ENCODE results near the gene AK8. TPM values are rescaled to one million over a fixed set of nuclear protein-coding genes. Genes with fewer than 3 reads are reported as not detected.
"Not testable (repeated sequence)": the region's sequence is repeated elsewhere in the genome, so short reads cannot be mapped to it uniquely, and the experiment has no call there.

The AK8 gene
- total RNA-seq, 2 donors from 2014 or later: 0.67 TPM; not detected in 1

GRCh38 chr9:132711846-132712245 lies 166.2 kb downstream of the AK8 start:
- ATAC-seq: no peak
- intact Hi-C loops (cut with DNase I, micrococcal nuclease): no loop called here
- DNase-seq: no peak

GRCh38 chr9:132711152-132711551 lies 166.9 kb downstream of the AK8 start:
- DNase-seq; intact Hi-C loops (cut with DNase I, micrococcal nuclease); ATAC-seq: not testable (repeated sequence)

DNA sequence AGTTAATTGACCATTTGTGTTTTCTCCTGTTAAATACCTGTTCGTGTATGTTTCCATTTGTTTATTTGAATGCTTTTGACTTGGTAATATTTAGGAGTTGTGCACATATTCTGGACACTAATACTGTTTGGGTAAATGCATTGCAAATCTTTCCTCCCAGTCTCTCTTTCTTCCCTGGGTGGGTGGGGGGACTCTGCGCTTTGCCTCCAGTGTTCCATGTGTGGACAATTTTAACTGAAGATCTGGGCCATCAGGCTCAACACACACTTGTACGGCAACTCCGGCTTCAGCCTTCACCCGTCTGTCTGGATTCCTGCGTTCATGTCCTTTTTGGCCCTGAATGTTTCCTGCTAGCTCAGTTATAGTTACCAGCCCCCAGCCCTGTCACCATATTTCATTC lies 167.8 kb downstream of the AK8 start:
- ATAC-seq (no peak), DNase-seq (no peak)
- intact Hi-C loops (cut with DNase I, micrococcal nuclease): no loop called here

DNA sequence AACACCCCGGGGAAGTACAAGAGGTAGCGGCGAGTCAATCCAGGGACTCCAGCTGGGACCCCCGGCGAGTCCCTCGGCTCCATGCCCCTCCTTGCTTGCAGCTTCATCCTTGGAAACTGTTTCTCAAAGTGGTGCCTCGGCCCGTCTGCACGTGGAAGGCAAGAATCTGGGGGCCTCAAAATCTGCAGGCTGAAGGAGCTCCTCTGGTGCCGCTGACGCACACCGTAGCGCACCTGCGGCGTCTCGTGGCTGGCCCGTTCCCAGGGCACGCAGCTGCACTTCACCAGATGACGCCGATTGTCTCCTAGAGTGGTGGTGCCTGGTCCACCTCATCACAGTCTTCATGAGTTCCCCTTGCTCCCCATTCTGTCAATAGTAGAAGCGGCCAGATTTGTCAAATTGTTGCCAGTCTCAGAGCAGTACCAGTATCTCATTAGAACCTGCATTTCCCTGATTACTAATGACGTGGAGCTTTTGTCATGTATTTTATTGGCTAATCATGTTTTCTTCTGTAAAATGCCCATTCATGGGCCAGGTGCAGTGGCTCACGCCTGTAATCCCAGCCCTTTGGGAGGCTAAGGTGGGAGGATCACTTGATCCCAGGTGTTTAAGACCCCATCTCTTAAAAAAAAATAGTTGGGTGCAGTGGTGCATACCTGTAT lies 169.2 kb downstream of the AK8 start:
- intact Hi-C loops (cut with DNase I, micrococcal nuclease): no loop called here
- ATAC-seq: no peak
- no peak for DNase-seq

GRCh38 chr9:132708239-132708638 lies 169.8 kb downstream of the AK8 start:
- intact Hi-C loops (cut with DNase I, micrococcal nuclease): no loop called here
- no peak for ATAC-seq

DNA sequence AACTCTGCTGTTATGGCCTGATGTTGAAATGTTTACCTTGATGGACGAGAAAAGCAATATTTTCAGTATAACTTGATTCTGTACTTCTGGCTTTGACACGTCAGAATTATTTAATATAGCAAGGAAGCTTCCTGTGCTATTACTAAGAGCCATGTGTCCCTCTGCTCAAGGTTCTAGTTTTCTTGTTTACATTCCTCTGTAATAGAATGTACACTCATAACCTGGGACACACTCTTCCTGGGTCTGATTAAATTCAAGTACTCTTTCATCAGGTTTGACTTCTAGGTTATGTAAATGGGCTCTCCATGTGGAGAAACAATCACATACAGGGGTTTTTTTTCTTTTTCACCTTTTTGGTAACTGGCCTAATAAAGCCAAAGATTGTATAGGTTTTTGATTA lies 174.7 kb downstream of the AK8 start:
- intact Hi-C loops (cut with DNase I, micrococcal nuclease): no loop called here
- ATAC-seq (peak; percentile 42), DNase-seq (no peak)

More at GRCh38 chr9:132708239-132708638, 169.8 kb downstream of the AK8 start:
- no peak for DNase-seq

- ATAC-seq (no peak), DNase-seq (no peak)
- intact Hi-C loops (cut with DNase I, micrococcal nuclease): no loop called here
These were observed 175.8 kb downstream of the AK8 start for GRCh38 chr9:132702254-132702653.

- ATAC-seq (no peak), DNase-seq (no peak)
- intact Hi-C loops (cut with DNase I, micrococcal nuclease): no loop called here
These were observed 178.1 kb downstream of the AK8 start for GRCh38 chr9:132699956-132700355.

DNA sequence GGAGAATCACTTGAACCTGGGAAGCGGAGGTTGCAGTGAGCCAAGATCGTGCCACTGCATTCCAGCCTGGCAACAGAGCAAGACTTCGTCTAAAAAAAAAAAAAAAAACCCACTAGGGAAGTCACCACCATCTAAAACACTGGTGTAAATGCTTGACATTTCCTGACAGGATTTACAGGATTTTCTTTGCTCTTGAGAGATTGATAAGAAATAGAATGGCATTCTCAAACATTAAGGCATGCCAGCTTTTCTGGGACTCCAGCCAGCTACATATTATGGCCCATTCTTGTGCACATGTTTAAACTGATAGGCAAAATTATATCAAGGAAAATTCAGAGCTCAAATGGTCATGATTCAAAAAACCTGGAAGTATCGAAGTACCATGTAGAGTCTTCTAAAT lies 179.1 kb downstream of the AK8 start:
- intact Hi-C loops (cut with DNase I, micrococcal nuclease): no loop called here
- peak in 1 of 2 donors; percentile 35 for DNase-seq
- peak; percentile 56 for ATAC-seq

DNA sequence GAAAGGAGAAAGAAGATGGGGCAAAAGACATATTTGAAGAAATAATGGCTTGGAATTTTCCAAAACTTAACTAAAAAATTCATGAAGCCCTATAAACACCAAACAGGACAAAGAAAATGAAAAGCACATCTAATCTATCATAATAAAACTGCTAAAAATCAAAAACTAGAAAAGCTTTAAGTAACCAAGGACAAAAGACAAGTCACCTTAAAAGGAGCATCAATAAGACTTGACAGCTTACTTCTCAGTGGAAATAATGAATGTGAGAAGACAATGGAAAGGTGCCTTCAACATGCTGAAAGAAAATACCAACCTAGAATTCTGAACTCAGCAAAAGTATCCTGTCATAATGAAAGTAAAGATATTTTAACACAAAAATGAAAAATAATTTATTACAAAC lies 180.9 kb downstream of the AK8 start:
- intact Hi-C loops (cut with DNase I, micrococcal nuclease): no loop called here
- ATAC-seq (no peak), DNase-seq (no peak)

DNA sequence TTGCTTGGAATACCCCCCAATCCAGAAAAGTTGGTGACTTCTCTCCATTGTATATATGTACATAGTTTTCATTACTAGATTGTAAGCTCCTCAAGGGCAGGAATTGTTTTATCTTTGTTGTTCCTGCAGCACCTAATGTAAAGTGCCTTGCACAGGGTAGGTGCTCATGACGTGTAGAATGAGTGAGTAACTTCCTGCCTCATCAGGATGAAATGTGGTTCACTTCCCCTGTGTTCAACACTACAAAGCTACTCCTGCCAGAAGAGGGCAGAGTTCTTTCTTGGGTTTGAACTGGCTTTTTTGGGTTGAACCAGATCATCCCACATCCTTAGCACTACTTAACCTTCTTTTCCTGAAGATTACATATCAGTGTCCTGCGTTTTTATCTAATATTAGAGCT lies 183.9 kb downstream of the AK8 start:
- peak; percentile 80 for ATAC-seq
- DNase-seq: no peak
- intact Hi-C loops (cut with DNase I, micrococcal nuclease): no loop called here

DNA sequence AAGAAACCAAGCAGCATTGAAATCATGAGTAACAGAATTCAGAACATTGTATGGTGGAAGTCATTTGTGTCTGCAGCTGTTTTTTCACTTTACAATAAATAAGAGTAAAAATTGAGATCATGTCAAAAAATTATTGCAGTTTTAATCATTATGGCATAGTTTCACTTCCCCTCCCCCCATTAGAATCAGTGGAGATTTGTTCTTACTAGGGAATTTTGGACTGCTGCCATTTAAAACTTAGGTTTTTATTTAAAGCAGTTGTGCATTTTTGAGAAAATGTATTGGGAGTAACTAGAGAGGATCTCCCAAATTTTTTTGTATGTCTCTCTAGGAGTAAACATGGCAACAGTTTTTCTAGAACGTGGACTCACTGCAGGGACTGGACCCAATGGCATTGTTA lies 187.4 kb downstream of the AK8 start:
- DNase-seq (no peak), ATAC-seq (no peak)
- intact Hi-C loops (cut with DNase I, micrococcal nuclease): no loop called here

DNA sequence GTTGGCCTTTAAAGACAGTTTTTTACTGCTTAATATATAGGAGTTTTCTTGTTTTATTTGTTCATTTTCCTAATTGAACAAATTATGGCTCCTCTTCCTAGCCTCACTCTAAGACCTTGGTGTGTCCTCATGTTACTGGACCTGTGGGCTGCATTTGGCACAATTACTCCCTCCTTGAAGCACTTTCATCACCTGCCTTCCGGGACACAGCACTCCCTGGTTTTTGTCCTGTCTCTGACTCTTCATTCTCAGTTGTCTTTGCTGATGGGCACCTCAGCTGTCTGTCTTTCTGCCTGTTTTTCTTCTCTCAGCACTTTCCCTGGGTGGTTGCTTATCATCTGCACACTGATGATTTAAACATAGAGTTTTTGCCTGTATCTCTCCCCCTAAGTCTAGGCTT lies 194.2 kb downstream of the AK8 start:
- ATAC-seq: no peak
- DNase-seq: no peak
- intact Hi-C loops (cut with DNase I, micrococcal nuclease): loop anchor here in 1 of 2 donors (10.0 kb wide), 1 partner anchor 231 kb away; no protein-coding TSS in a partner anchor

- no peak for ATAC-seq
- no peak for DNase-seq
- intact Hi-C loops (cut with DNase I, micrococcal nuclease): loop anchor here in 1 of 2 donors (10.0 kb wide), 1 partner anchor 233 kb away; no protein-coding TSS in a partner anchor
These were observed 196.5 kb downstream of the AK8 start for GRCh38 chr9:132681561-132681960.

GRCh38 chr9:132679946-132680625 lies 198.0 kb downstream of the AK8 start:
- ATAC-seq (no peak), DNase-seq (no peak)
- intact Hi-C loops (cut with DNase I, micrococcal nuclease): loop anchor here in 1 of 2 donors (10.0 kb wide), 1 partner anchor 235 kb away; no protein-coding TSS in a partner anchor

DNA sequence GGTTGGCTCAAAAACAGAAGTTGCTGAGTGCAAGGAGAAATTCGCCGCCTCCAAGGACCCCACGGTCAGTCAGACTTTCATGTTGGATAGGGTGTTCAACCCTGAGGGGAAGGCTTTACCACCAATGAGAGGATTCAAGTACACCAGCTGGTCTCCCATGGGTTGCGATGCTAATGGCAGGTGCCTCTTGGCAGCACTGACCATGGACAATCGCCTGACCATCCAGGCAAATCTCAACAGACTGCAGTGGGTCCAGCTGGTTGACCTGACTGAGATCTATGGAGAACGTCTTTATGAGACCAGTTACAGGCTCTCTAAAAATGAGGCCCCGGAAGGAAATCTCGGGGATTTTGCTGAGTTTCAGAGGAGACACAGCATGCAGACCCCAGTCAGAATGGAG lies 200.1 kb downstream of the AK8 start:
- no peak for DNase-seq
- no peak for ATAC-seq
- intact Hi-C loops (cut with DNase I, micrococcal nuclease): no loop called here

Other genes with a start within 250 kb of the AK8 start
- 10 to 100 TPM in 1 of 2 donors, 1 to 10 TPM in 1; 7.3 to 11.9 TPM for gene DDX31, start 208.3 kb downstream of the AK8 start, total RNA-seq
- 10 to 100 TPM; 10.6 to 10.8 TPM for gene GTF3C4, start 207.8 kb downstream of the AK8 start, total RNA-seq
- gene SPACA9, start 614 bp upstream of the AK8 start, total RNA-seq: 1 to 10 TPM; 1.2 to 2.6 TPM
- gene TSC1, start 66.3 kb upstream of the AK8 start, total RNA-seq: 10 to 100 TPM; 35.2 to 41.6 TPM
- gene GFI1B, start 100.4 kb upstream of the AK8 start, total RNA-seq: 1 to 10 TPM in 1 of 2 donors, under 1 TPM in 1; 0.89 to 1.3 TPM
- 10 to 100 TPM; 39.0 to 44.4 TPM for gene GTF3C5, start 152.7 kb upstream of the AK8 start, total RNA-seq
- gene CEL, start 183.7 kb upstream of the AK8 start, total RNA-seq: 1 to 10 TPM in 1 of 2 donors, under 1 TPM in 1; 0.64 to 2.4 TPM
- 10 to 100 TPM; 29.1 to 49.1 TPM for gene RALGDS, start 243.0 kb upstream of the AK8 start, total RNA-seq